NT2/D1 (cell line): ENCODE measurements around the gene RDH11.

Source experiments
- YY1 ChIP-seq: IDR thresholded peaks from 2 replicates; pipeline ENCODE4 v1.6.1; 2011; ENCODE audit not compliant: insufficient read length, insufficient read depth
- ZNF274 ChIP-seq: IDR thresholded peaks from 2 replicates; pipeline ENCODE4 v1.6.1; 2011; ENCODE audit warnings: mild to moderate bottlenecking, low read depth, low read length

DNA sequence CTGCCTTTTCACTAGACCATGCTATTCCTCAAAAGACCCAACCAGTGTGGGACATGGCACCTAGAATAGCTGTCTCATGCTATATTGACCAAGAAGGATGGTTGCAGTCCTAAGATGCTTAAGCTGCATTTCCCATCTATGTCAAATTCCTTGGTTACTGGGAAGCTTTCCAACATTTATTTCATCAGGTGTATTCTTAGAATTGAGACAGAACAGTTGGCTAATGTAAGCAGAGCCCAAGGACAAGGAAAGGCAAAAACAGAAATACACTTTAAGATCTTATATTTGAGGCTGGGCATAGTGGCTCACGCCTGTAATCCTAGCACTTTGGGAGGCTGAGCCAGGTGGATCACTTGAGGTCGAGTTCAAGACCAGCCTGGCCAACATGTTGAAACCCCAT is 51.1 kb downstream of the RDH11 start:
- no peak for TF ChIP-seq ZNF274
- no peak for TF ChIP-seq YY1
